Esophagus squamous epithelium (tissue), 5 donors: ENCODE measurements around the gene MYO1D. TPM values are rescaled to one million over a fixed set of nuclear protein-coding genes. Genes with fewer than 3 reads are reported as not detected.

Source experiments
- DNase-seq: peaks from one replicate; lab custom pipeline; 2025; lab: John Stamatoyannopoulos, UW
- H3K27ac ChIP-seq, 4 donors: fragments of 200-600 bp; sonication (generic); one replicate each; pipeline ENCODE4 v1.5.1; 2016 to 2019; ENCODE audit warnings: mild to moderate bottlenecking in 1 of 4
- H3K27me3 ChIP-seq, 4 donors: fragments of 200-600 bp; sonication (generic); 1 replicate in 3 of 4; 2 replicates in 1 of 4; pipeline versions ENCODE4 v1.5.1 to v1.6.0; 2017 to 2021; ENCODE audit warnings: antibody characterized with exemption in 1 of 4
- H3K36me3 ChIP-seq, 3 donors: fragments of 200-600 bp; sonication (generic); one replicate each; pipeline ENCODE4 v1.5.1; 2016 to 2019
- H3K4me1 ChIP-seq, 3 donors: fragments of 200-600 bp; sonication (generic); one replicate each; pipeline ENCODE4 v1.5.1; 2017 to 2019
- H3K4me3 ChIP-seq, 4 donors: fragments of 200-600 bp; sonication (generic); 1 replicate in 3 of 4; 2 replicates in 1 of 4; pipeline ENCODE4 v1.5.1; 2016 to 2019; ENCODE audit warnings: mild to moderate bottlenecking in 2 of 4, moderate library complexity in 1 of 4
- H3K9me3 ChIP-seq, 3 donors: fragments of 200-600 bp; sonication (generic); one replicate each; pipeline ENCODE4 v1.5.1; 2016 to 2019
- CTCF ChIP-seq, 6 experiments: fragments of 450-650 bp in 4 of 6; fragments of 200-600 bp in 2 of 6; sonication (generic) in 2 of 6; IDR thresholded peaks; one replicate each; pipeline ENCODE4 v1.5.1; 2016 to 2019; ENCODE audit warnings: antibody characterized with exemption in 6 of 6, mild to moderate bottlenecking in 4 of 6, moderate library complexity in 4 of 6
- POLR2A ChIP-seq, 4 donors: fragments of 450-650 bp; IDR thresholded peaks; one replicate each; pipeline ENCODE4 v1.6.1; 2017; ENCODE audit warnings: antibody characterized with exemption in 4 of 4, mild to moderate bottlenecking in 4 of 4, moderate library complexity in 3 of 4
- WGBS, 2 donors: methylation state at CpG; one replicate each; pipeline ENCODE4 v1.1.5; 2018; 5-methylcytosine and 5-hydroxymethylcytosine counted together
- intact Hi-C: fragments of 100-400 bp; cut with DNase I; formaldehyde crosslinking; loops from one replicate; pipeline ENCODE4 v1.15.0; 2022
- total RNA-seq, 4 donors: library from RNA; depleted of rRNA; stranded (reverse); fragments of >200 nt; gene quantifications; one replicate each; pipeline ENCODE4 v1.1.0, GENCODE V29; 2016
- donor health status: DM: yes; HTN: yes; CAD: no.

Gene MYO1D
- total RNA-seq, 4 donors from 2014 or later, result 58.8 to 86.8 (median 64.3) TPM

GRCh38 chr17:32904891-32905290 is 28.0 kb upstream of the MYO1D start:
- TF ChIP-seq CTCF (IDR thresholded peaks at IDR 0.05) (no peak), POLR2A (IDR thresholded peaks at IDR 0.05) (no peak)
- Histone ChIP-seq H3K4me1 (peaks cover 0 to 5% (median 0%) of the 10 kb centered on the region in 3 donors), H3K27ac (no peak overlapping the region), H3K27me3 (no peaks in the 10 kb centered on the region), H3K36me3 (no peaks in the 10 kb centered on the region), H3K4me3 (no peak overlapping the region), H3K9me3 (no peaks in the 10 kb centered on the region)
- no peak for DNase-seq
- WGBS, 2 donors, result 66 to 82% methylated on average over 3 of the region's 3 CpGs
- intact Hi-C loops, result no loop called here

GRCh38 chr17:32903774-32904673 is 27.1 kb upstream of the MYO1D start:
- Histone ChIP-seq H3K4me1 (no peaks in the 10 kb centered on the region), H3K27me3 (no peaks in the 10 kb centered on the region), H3K27ac (no peak overlapping the region), H3K36me3 (no peaks in the 10 kb centered on the region), H3K9me3 (no peaks in the 10 kb centered on the region), H3K4me3 (no peak overlapping the region)
- DNase-seq, result no peak
- 67 to 76% methylated on average over 3 to 5 of the region's 5 CpGs for WGBS, 2 donors
- intact Hi-C loops, result no loop called here
- no peak for TF ChIP-seq CTCF (IDR thresholded peaks at IDR 0.05)
- TF ChIP-seq POLR2A (IDR thresholded peaks at IDR 0.05), result no peak

- DNase-seq, result no peak
- no peak for TF ChIP-seq POLR2A (IDR thresholded peaks at IDR 0.05)
- TF ChIP-seq CTCF (IDR thresholded peaks at IDR 0.05), result no peak
- H3K36me3 ChIP-seq, result no peaks in the 10 kb centered on the region
- H3K27ac ChIP-seq, result no peak overlapping the region
- intact Hi-C loops, result no loop called here
- no peaks in the 10 kb centered on the region for H3K27me3 ChIP-seq
- 84 to 94% methylated on average over 4 of the region's 4 CpGs for WGBS, 2 donors
- H3K4me1 ChIP-seq, result peaks cover 0 to 6% (median 0%) of the 10 kb centered on the region in 3 donors
- H3K9me3 ChIP-seq, result no peaks in the 10 kb centered on the region
- no peak overlapping the region for H3K4me3 ChIP-seq
Measured at GRCh38 chr17:32901743-32902142, 24.8 kb upstream of the MYO1D start.

GRCh38 chr17:32899236-32900013 is 22.5 kb upstream of the MYO1D start:
- H3K27me3 ChIP-seq, result no peaks in the 10 kb centered on the region
- intact Hi-C loops, result no loop called here
- WGBS, 2 donors, result 51 to 65% methylated on average over 2 of the region's 2 CpGs
- DNase-seq, result no peak
- no peak overlapping the region for H3K27ac ChIP-seq
- H3K4me1 ChIP-seq, result peaks cover 0 to 9% (median 0%) of the 10 kb centered on the region in 3 donors
- no peaks in the 10 kb centered on the region for H3K9me3 ChIP-seq
- H3K4me3 ChIP-seq, result no peak overlapping the region
- no peaks in the 10 kb centered on the region for H3K36me3 ChIP-seq
- TF ChIP-seq CTCF (IDR thresholded peaks at IDR 0.05) (no peak), POLR2A (IDR thresholded peaks at IDR 0.05) (no peak)
